Stimulated activated CD8-positive, alpha-beta memory T cell treated with anti-CD3 and anti-CD28 coated beads, Interleukin-2, amount 100 ng/mL, for 48 hours (primary cell): Measurements from ENCODE around the gene SMTN.
A peak's percentile ranks its signal among the peaks of the same experiment; 100 is the strongest.

Source experiments
- DNase-seq, 2 donors: peaks; one replicate each; pipeline ENCODE4 v3.0.0-alpha.2; 2020; ENCODE audit warnings: low read depth in 2 of 2

SMTN gene

DNA sequence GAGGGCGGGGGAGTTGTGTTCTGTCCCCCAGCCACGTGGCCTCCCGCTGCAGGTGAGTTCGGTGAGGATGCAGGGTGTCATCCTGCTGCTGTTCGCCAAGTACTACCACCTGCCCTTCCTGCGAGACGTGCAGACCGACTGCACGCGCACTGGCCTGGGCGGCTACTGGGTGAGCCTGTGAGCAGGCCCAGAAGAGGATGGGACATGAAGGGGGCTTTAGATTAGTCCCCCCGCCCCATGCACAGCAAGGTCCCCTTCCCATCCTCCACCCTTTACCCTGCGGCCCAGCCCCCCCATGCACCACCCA is 45.7 kb downstream of the SMTN start:
- DNase-seq, result no peak

DNA sequence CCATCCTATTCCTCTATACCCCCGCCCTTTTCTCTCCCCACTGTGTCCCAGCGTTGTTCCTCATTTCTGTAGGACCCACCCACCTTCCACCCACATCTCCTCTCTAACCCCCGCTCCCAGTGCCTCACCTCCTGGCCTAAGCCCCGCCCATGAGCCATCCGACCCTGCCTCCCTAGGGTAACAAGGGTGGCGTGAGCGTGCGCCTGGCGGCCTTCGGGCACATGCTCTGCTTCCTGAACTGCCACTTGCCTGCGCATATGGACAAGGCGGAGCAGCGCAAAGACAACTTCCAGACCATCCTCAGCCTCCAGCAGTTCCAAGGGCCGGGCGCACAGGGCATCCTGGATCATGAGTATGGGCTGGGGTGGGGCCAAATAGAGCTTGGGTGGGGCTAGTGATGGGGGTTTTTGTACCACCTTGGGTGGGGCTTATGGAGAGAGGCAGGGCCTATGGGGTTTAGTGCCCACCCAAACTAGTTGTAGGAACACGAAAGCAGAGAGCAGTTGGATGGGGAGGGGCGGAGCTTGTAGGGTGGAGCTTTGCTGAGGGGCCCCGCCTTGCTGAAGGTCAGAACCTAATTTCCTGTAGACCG is 46.2 kb downstream of the SMTN start:
- DNase-seq, result no peak

DNA sequence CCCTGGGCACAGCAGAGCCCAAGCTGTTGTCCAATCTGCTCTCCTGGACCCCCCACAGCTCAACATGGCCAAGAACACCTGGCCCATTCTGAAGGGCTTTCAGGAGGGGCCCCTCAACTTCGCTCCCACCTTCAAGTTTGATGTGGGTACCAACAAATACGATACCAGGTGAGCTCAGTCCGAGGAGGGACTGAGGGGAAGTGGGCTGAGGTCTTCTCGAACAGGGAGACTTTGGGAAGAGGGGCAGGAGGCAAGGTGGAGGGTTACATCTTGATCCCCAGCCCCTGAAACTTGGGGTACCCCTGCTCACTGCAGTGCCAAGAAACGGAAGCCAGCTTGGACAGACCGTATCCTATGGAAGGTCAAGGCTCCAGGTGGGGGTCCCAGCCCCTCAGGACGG is 47.0 kb downstream of the SMTN start:
- DNase-seq, result no peak

DNA sequence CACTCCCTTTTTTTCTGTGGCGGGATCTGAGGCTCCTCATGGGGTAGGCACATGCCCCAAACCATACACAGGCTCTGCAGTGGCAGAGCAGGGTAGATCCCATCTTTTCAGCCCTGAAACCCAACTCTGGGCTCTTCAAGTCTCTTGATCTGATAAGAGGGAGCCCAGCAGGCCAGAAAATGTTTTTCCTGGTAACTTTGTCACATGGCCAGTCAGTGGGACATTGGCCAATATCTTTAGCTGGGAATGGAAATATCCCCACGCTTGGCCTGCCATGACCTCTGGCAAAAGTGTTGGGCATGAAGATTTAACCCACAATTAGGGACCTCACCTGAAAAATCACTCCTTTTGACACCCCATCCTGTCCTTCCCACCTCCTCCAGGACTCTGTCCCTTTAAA is 49.8 kb downstream of the SMTN start:
- DNase-seq, result no peak

DNA sequence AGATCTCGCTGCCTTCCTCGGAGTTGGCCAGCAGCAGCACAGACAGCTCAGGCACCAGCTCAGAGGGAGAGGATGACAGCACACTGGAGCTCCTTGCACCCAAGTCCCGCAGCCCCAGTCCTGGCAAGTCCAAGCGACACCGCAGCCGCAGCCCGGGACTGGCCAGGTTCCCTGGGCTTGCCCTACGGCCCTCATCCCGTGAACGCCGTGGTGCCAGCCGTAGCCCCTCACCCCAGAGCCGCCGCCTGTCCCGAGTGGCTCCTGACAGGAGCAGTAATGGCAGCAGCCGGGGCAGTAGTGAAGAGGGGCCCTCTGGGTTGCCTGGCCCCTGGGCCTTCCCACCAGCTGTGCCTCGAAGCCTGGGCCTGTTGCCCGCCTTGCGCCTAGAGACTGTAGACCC is 52.8 kb downstream of the SMTN start:
- DNase-seq, result no peak

DNA sequence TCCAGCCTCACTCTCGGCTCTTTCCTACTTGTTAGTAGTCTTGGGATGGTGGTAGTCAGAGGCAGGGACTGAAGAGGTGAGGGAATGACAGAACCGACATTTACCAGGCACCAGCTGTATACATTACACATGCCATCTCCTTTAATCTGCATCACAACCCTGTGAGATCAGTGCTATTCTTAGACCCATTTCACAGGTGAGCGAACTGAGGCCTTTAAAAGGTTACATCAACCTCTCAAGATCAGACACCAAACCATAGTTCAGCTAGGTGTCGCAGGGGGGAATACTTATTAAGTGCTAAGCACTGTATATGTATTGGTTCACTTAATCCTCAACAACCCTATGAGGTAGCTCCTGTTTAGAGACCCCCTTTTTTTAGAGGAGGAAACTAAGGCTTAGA is 53.6 kb downstream of the SMTN start:
- no peak for DNase-seq

DNA sequence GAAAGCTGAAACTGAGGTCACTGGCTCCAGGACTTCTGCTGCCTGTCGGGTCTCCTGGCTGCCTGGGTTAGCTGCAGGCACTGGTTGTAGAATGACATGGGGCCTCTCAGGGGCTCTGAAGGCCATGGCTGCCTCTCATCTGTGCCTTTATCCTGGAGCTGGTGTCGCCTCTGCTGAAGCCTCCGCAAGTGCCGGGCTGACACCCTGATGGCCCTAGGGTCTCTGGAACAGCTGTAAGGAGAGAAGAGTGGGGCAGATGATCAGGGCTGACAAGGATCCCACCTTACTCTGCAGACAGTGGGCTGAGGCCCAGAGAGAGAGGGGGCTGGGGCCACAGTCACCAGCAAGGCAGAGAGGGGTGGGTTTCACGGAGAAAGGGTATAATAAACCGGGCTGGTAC is 54.6 kb downstream of the SMTN start:
- no peak for DNase-seq

DNA sequence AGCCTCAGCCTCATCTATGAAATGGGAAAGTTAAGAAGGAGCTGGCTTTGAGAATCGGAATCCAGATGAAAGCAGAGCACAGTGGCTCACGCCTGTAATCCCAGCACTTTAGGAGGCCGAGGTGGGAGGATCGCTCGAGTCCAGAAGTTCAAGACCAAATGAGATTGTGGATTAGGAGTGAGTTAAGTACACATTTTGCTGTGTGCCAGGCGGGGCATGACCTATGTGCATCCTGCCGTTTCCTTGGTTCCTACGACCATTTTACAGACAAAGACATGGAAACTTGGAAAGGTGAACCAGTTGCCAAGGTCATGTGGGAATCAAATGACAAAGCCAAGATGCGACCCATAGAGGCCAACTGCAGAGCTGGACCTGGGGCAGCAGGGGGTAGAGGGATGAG is 55.0 kb downstream of the SMTN start:
- no peak for DNase-seq

DNA sequence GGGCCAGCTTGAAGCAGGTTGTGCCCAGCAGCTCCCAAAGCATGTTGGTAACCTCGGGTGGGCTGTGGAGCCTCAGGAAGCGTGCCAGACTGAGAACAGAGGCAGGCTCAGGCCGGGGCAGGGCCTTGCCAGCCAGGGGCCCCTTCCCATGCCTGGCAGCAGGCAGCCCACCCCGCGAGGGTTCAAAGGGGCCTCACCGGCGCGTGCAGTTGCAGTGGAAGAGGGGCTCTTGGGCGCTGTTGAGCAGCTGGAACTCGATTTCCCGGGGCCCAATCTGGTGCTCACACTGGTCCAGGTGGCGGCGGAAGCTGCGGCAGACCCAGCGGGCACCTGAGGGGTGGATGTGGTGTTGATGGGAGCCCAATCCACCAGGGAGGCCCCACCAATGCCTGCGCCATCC is 55.6 kb downstream of the SMTN start:
- no peak for DNase-seq

DNA sequence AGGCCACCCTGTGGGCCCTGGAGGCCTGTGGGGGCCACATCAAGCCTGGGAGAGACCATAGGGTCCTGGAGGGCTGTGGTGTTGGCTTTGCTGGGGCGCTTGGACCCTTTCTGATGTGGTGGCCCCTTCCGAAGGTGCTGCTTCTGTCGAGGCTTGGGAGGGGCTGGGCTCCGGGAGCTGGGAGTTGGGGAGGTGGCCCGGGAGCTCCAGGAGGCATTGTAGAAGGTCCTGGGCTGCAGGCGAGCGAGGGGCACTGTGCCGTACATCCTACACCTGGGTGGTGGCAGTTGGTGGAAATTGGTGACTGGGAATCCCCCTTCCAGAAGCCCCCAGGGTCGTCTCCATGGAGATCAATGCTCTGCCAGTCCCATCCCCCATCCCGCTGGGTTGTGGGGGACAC is 56.6 kb downstream of the SMTN start:
- DNase-seq, result no peak

DNA sequence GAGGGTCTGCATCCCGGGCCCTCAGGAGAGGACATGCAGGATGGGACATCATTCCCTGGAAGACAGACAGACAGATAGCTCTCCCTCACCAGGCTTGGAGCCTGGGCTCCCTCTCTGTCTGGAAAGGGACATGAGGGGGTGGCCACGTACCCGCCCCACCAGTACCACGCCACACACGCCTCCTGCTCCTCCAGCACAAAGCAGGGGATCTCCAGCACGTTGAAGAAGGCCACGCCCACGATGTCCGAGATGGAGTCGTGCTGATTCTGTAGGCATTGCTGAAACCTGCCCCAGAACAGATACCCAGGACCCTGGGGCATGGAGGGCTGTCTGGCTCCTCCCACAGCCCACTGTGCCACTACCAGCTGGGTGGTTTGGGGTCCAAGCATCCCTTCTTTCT is 57.0 kb downstream of the SMTN start:
- no peak for DNase-seq

DNA sequence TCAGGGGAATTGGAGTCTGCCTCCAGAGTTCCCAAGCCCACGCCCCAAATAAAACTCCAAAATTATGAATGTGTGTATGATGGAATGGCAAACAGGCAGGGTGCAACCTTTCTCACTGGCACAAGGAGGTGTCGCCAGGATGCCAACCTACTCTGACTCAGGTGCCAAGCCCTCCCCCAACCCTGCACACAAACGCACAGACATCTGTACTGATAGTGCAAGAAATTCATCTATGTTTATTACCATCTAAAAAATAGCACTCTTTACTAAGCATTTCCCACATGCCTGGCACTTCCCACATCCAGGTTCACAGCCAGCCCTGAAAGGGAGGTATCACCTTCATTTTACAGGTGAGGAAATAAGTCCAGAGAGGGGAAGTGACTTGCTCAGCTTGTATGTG is 57.9 kb downstream of the SMTN start:
- DNase-seq, result no peak

DNA sequence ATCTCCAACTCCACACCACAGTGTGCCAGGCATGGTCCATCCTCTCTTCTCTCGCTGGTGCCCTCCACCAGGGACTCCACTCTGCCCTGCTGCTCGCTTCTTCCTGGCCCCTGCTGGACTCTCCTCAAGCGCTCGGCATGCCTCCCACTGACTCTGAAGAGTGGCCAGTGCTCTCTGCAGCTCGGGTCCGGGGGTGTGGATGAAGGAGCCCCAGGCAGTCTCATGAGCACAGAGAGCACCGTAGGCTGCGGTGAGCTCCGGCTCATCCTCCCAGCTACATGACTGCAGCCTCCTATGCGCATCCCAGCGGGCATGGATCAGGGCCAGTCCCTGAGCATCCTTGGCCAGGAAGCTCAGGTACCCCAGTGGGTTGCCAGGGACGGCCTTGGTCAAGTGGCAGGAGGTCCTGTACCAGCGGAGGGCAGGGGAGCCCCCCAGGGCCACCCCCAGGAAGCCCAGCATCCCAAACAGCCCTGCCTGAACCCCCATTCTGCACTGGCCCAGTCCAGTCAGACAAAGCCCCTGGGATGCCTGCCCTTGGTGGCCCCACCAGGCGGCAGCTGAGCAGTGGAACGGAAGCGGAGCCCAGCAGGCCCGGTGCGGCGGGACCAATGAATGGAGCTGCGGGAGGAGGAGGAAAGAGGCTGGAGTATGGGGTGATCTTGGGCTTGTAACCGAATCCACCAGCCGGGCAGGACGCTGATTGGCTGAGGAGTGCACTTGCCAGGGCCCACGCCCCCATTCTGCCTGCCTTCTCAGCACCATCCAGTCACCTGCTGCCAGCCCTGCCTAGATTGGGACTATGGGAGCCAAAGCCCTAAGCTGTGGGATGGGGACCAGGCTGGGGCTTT is 59.0 kb downstream of the SMTN start, which contains the start of gene PLA2G3:
Gene PLA2G3, minus strand, starts transcription at position 643 of the 851 bp plus-strand sequence. Its CDS starts 154 bp downstream, at position 489.
- DNase-seq, result no peak

DNA sequence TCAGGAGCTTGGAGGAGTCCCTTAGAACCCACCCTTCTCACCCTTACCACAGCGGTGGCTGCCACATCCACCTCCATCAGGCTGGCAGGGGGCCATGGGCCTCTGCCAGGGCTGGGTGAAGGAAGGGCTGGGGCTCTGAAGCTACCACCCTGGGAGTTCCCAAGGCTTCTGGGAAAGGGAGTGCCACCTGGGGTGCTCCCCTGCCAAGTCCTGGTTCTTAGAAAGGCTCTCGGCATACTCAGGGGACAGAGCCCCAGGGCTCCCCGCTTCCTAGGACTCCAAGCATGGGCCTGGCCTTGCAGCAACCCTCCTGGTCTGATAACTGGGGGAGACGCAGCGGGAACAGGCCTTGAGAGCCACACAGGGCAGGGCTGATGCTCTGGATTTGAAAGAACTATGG is 59.6 kb downstream of the SMTN start:
- DNase-seq, result no peak

DNA sequence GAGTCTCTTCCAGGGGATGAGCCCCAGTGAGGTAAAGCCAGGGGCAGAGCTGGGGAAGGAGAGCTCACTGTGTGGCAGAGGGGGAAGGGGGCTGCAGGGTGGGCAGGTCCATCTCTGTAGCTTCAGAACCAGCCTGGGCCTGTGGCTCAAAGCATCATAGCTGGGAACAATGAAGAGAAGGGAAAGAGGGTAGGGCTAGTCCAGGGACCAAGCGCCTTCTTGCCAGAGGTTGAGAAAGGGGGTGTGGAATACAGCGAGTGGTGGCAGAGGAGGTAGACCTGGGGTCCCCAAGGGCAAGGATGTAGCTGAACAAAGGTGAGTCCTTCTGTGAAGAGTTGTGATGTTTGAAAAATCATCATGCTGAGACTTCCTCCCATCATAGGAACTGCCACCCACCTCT is 60.4 kb downstream of the SMTN start:
- DNase-seq, result no peak

DNA sequence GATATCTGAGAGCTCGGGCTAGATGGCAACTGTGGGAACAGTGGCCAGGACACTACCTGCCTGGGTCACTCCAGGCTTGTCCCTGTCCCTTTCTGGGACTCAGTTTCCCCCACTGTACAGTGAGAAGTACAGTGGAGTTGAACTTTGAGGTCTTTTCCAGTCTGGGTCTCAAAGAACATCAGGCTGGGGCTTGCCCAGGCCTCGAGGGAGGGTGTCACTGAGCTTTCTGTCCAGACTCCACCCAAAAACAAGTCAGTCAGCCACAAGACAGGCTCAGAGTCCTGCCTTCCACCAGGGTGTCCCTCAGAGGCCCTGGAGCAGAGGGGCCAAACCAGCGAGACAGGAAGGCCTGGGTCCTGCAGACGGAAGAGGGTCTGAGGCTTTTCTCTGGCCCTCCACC is 61.2 kb downstream of the SMTN start:
- DNase-seq, result no peak

DNA sequence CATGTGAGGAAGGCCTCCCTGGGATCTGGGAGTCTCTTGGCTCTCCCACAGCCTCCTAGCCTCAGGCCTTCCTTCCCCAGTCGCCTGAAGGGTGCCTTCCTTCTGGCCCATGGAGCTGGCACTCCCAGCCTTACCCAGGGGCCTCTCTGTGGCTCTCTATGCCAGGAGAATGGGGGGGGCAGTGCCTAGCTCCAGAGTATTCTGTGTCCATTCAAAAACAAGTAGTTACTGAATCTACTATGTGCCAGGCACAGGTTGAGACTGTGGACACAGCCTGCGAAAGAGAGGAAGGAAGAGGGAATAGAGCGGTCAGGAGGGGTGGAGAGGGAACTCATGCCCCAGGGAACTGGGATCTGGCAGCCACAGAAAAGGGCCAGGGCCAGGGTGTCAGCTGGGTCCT is 61.9 kb downstream of the SMTN start:
- no peak for DNase-seq

DNA sequence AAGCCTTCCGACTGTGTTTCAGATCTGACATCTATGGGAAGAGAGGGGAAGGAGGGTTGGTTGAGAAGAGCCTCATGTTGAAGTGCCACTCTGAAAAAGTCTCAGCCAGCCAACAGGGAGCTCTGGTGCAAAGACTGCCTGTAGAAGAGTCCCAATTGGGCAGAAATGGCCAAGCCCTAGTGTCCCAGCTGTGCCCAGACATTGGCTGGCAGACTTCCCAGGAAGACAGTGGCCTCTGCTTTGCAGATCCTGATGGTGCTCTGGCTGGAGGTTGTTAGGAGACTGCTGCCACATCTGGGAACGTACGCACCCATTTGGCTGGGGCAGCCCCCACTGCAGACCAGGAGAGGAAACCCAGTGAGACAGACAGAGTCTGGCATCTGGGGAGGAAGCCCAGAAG is 62.4 kb downstream of the SMTN start:
- DNase-seq, result no peak

DNA sequence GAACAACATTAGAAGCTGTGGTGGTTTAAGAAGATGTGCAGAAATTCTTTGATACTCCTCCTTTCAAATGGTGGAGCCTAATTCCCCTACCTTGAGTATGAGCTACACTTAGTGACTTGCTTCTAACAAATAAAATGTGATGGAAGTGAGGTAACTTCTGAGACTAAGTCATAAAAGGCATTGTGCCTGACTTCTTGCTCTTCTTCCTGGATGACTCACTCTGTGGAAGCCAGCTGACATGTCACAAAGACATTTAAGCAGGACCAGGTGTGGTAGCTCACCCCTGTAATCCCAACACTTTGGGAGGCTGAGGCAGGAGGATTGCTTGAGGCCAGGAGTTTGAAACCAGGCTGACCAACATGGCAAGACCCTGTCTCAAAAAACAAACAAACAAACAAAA is 63.1 kb downstream of the SMTN start:
- DNase-seq, result no peak

DNA sequence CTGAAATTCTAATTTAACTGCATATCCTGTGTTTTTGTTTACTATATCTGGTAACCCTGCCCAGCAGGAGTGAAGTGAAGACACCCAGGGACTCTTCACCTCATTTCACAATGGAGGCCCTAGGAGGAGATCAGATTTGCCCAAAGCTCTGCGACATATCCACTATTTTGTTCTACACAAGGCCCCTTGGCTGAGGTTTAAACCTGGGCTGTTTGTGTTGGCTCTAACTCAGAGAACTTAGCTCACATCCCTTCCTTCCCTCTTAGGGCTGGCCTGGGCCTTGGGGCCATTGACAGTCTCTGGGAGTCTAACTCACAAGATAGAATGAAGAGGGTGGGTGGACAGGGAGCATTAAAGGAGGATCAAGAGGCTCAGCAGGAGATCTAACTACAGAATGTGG is 67.4 kb downstream of the SMTN start:
- no peak for DNase-seq

DNA sequence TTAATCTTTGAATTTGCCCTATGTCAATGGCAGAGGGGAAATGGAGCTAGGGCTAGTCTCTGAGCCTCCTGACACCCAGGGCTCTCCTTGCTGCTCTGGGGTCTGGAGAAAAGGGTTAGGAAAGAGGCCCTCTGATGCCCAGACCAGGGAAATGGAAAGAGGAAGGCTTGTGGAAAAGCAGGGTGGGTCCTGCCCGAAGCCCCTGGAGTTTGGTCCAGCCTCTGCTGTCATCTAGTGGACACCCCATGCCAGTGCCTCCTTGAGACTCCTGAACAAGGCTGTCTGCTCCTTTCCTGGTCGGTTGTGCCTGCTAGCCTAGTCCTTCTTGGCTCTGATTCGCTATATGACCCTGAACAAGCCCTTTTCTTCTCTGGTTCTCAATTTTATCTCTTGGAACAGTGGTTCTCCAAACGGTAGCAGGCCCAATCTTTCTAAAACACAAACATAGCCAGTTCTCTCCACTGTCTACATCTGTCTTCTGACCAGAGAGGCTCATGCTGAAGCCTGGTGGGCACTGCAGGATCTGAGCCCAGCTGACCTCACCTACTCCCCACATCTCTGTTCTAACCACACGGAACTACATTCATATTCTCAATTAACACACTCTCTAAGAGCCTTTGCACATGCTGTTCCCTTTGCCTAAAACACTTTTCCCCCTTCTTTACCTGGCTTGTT is 68.0 kb downstream of the SMTN start:
- DNase-seq, result peak in 1 of 2 donors; percentile 8

DNA sequence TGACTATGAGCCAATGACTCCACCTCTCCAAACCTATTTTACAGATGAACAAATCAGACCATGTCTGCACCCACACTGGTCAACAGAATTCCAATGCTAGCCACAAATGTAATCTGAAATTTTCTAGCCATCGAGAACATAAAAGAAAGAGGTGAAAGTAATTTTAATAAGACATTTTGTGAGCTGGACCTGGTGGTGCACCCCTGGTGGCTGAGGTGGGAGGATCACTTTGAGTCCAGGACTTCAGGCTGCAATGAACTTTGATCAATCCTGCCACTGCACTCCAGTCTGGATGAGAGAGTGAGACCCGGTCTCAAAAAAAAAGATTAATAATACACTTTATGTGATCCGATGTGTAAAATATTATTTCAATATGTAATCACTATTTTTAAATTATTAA is 69.5 kb downstream of the SMTN start:
- DNase-seq, result no peak

DNA sequence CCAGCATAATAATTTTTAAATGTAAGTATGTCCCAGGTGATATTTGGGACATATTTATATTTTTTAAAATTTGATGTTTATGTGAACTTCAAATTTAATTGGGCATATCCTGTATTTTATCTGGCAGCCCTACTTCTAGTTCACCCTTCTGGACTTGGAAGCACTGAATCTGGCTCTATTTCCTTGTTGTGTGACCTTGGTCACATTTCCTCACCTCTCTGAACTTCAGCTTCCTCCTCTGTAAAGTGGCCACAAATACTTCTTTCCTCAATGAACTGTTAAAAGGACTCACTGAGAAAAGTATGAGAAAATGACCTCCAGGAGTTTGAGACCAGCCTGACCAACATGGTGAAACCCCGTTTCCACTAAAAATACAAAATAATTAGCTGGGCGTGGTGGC is 70.8 kb downstream of the SMTN start:
- DNase-seq, result no peak
